HG02885 (cell line): ENCODE results near the gene OSTF1.

ENCODE experiments used
- ATAC-seq: cut with Tn5 transposase; IDR thresholded peaks from one replicate; pipeline ENCODE4 v1.9.1; 2021; ENCODE audit warnings: mild to moderate bottlenecking; ENCODE audit not compliant: unreplicated experiment, poor library complexity

The OSTF1 gene

DNA sequence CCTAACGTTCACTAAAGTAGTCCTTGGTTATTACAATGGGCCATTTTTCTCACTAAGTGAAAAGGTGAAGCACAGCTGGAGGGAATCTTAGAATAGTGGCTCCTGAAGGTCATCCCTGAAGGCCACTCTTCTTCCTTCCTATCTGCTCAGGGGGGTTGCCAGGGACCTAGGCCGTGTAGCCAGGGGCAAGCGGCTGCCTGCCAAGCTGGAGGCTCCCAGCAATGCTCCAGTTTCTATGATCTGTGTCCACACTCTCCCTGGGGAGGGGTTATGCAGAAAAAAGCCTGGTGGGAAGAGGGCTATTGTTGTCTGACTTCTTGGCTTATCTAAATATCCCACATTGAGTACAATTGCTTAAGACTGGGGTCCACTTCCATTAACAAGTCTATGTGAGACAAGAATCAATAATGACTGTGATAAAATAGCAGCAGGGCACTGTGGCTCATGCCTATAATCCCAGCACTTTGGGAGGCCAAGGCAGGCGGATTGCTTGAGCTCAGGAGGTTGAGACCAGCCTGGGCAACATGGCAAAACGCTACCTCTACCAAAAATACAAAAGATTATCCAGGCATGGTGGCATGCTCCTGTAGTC, 4.1 kb upstream of the OSTF1 start:
- ATAC-seq, result no peak

DNA sequence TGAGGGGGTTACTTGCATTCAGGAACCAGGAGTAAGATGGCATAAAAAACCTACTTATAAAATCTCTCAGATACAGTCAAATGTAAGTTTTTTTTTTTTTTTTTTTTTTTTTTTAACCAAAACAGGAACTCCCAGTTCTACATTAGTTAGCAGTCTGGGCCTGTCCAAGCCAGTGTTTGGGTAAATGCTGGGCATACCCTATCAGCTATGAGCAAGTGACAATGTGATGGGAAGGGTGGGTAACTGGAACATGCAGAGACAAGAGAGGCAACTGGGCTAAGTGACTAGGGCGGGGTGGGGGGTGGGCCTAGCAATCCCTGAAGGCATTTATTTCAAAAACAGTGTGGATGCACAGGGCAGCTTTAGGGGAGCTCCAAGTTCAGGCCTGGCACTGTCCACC, 2.7 kb upstream of the OSTF1 start:
- no peak for ATAC-seq

DNA sequence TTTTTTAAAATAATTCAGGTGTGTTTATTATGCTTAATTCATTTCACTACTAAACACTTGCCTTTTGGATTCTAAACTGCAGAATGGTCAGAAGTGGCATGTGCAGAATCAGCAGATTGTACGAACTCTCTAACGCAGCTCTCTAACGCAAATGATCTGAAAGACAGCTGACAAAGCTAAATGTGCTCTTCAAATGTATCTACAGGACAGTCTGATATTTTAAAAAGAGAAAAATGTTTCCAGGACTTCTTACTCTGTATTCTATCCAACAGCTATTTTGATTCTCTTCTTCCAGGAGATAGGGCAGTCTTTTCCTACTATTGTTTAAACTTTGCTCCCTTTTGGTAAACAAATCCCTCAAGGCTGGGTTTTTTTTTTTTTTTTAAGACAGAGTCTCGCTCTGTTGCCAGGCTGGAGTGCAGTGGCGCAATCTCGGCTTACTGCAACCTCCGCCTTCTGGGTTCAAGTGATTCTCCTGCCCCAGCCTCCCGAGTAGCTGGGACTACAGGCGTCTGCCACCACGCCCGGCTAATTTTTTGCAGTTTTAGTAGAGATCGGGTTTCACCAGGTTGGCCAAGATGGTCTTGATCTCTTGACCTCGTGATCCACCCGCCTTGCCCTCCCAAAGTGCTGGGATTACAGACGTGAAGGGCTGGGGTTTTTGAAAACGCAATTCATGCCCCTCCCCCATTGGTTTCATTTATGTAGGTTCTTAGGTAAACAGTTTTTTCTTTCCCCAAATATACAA, 1.6 kb upstream of the OSTF1 start:
- no peak for ATAC-seq

DNA sequence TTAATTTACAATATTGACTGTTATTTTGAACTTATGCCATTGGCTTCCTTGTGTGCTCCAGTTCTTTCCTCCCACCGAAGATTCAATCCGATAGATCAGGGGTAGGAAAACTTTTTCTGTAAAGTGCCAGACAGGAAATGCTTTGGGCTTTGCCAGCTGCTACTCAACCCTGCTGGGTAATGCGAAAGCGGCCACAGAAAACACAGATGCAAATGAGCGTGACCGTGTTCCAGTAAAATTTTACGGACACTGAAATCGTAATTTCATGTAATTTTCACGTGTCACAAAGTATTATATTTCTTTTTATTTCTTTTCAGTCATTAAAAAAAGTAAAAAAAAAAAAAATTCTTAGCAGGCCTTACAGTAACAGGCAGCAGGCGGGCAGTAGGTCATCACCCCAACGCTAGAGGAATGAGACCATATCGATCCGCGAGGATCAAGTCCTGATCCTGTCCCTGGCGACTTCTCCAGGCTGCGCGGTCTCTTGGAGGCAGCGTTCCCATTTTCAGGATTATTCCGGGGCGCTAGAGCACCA, 958 bp upstream of the OSTF1 start:
- ATAC-seq, result peak; percentile 20

DNA sequence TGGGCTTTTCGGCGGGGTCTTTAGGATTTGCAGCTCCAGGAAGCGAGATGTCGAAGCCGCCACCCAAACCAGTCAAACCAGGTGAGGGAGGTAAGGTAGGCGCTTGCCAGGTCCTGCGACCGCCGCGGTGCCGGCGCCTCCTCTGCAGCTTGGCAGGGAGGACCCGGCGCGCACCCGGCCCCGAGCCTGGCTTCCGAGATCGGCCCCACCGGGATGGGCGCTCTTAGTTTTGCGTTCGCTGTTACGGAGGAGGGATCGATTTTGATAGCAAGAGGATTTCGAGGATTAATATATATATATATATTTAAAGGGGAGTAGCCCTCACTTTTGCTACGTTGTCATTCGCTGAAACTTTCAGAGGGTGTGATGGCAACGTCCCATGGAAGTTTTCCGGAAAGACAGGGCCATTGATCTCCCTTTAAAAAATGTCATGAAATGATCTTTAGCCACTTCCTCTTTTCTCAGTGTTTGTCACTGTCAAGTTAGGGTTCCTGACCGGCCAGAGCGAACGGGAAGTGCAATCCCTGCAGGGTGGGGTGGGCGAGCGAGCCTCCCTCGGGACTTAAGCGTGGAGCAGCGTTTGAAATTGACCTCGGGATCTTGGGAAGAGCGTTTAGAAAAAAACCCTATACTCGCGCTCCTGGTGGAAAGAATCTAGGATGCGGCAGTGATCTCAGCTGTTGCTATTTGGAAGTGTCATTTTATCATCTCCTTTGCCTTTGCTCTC, 495 bp downstream of the OSTF1 start:
- ATAC-seq, result peak; percentile 35

DNA sequence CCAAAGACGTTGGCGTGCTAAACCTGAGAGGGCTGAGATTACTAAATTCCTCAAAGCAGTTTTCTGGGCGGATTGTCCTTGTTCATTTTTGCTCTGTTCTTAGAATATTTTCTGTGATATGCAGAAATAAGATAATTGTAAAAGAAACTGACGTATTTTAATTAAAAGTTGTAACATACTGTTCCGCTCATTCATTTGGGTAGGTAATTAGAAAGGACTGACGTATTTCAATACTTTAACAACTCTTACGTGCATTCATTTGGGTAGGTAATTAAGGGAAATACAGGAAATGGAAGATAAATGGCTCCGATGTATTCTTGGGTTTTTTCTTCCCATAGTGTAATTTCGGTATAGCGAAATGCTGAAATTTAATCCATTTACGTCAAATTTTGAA, 1.1 kb downstream of the OSTF1 start:
- no peak for ATAC-seq

DNA sequence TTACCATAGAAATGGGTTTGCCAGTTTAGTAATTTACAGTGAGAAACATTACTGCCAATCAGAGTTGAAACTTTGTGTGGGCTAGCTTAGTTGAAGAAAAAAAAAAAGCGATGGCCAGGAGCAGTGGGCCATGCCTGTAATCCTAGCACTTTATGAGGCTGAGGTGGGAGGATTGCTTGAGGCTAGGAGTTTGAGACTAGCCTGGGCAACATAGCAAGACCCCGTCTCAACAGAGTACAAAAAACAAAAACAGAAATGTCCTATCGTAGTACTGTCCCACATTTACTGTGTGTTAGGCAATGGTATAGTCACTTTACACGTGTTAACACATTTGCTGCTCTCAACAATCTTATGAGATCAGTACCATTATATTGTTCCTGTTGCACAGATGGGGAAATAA, 2.3 kb downstream of the OSTF1 start:
- no peak for ATAC-seq

DNA sequence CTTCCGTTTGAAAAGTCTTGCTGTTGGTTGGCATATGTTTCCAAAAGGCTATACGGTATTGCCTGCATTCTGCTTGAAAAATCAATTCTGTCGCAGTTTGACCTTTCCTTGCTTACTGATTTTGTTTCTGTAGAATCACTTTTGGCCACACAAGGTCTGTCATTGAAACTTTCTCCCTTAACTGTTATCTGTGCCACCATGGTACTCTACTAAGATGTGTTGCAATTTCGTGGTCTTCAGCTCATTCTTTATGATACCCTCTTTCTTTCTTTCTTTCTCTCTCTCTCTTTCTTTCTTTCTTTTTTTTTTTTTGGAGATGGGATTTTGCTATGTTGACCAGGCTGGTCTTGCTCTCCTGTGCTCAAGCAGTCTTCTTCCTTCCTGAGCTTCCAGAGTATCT, 4.5 kb downstream of the OSTF1 start:
- ATAC-seq, result no peak

DNA sequence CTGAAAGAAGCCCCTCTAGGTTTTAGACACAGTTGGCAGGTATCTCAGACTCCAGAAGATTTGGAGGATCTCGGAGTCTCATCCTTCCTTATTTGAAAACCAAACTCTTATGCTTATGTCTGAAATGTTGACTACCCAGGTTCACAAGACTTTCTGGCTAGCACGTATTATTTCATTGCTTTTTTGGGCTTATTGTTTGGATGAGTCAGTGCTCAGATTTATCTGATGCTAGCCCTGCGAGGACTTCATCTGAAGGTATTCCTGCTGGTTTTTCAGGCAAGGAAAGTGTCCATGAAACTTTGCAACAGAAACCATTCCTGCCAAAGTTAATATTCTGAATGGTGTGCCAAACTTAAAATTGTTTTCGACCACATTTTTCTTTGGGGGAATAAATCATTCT, 8.5 kb downstream of the OSTF1 start:
- no peak for ATAC-seq

DNA sequence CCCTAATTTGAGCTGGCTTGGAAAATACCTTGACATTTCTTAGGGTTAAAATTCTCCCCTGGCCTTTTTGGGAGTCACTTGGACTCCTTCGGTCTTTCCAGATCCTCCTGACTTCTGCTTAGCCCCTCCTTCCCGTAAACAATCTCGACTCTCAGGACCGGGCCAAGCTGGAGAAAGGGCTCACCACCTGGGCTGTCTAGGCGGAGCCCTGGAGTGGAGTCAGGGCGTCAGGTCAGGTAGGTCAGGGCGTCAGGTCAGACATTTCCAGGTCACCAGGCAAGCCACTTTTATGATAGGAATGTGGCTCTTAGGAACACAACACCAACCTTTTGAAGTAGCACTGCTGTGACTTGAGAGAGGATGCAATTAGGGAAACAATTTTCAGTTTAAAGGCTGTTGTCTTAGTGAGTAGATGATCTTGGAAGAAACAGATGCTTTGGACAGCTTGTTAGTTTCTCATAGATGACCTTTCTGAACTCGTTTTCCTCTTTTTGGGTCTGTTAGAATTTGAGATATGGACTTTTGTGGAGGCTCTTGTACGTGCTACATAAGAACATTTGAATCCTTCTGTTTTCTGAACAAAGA, 12.8 kb downstream of the OSTF1 start:
- ATAC-seq, result no peak

DNA sequence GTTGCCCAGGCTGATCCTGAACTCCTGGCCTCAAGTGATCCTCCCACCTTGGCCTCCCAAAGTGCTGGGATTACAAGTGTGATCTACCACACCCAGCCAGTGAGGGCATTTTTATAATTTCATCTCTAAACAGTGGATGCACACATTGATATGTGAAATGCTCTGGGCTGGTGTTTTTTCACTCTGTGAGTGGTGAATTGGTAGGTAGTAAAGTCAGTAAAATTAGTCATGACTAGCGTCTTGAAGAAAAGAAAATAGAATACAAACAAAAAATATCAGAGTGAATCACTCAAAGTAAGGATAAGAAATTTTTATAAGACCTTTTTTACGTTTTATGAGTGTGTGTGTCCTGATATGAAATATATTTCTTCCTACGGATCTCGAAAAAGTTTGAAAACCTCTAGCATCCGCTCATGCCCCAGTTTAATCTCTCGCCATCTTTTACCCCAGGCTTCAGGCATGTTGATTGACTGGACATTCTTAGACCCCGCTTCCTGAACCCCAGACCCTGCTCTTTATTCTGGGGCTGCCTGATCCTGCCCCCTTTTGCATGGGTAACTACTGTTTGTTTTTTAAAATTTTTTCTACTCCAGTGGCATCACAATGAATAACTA, 14.0 kb downstream of the OSTF1 start:
- ATAC-seq, result no peak

DNA sequence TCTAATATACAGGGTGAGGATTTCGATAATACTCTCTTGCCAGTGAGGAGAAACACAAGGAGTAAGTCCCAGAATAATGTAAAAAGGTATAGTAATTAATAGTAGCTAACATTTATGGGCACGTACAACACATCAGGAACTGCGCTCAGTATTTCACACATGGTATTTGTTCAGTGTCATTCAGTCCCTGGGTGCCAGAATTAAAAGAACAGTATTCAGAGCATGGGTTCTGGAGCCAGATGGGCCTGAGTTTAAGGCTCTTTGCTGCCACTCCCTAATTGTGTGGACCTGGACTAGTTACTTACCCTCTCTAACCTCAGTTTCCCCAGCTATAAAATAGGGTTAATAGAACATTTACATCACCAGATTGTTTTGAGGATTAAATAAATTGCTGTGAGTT, 16.3 kb downstream of the OSTF1 start:
- no peak for ATAC-seq

DNA sequence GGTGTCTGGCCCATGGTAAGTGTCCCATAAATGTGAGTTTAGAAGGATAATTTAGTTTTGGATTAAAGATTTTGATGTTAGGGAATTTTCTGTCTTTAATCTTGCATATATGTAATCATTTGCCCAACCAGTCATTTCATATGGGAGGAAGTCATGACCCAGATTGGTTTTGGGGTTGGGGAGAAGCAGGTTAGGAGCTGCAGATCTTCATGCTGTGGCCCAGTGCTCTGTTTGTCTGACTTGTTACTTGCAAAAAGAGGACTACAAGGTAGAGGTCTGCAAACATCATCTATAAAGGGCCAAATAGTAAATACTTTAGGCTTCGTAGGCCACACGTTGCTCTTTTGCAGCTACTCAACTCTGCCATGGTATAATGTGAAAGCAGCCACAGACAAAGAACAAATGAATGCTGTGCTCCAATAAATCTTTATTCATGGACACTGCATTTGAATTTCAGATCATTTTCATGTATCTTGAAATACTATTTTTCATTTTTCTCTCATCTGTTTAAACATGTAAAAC, 16.8 kb downstream of the OSTF1 start:
- no peak for ATAC-seq

DNA sequence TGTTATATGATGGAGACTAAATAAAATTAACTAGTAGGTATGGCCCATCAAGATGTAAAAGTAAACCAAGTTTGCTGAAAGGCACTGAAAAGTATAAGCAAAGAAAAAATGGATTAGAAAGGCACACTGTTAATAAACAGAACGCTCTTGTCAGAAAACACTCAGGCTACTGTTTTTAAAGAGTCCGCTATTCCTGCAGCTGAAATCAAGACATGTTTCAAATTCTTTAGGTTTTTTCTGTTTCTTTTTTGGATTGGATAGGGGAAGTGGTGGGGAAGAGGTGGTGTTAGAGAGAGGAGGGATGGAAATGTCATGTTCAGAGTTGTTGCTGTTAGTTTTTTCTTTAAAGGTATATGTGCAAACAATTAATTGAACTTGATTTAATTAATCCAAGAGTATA, 17.5 kb downstream of the OSTF1 start:
- no peak for ATAC-seq

DNA sequence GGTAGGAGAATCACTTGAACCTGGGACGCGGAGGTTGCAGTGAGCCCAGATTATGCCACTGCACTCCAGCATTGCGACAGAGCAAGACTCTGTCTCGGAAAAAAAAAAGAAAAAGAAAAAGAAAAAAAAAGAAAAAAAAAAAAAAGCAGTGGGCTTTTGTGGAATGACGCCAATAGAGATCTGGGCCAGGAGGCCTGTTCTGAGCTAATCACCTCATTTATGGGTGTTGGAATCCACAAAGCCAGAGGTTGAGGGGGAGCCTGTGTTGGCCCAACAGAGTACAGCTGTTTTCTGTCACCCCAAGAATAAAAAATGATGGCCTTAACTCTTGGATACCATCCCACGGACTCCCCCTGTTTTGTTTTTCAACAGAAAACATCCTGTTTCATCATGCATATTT, 18.5 kb downstream of the OSTF1 start:
- ATAC-seq, result no peak

DNA sequence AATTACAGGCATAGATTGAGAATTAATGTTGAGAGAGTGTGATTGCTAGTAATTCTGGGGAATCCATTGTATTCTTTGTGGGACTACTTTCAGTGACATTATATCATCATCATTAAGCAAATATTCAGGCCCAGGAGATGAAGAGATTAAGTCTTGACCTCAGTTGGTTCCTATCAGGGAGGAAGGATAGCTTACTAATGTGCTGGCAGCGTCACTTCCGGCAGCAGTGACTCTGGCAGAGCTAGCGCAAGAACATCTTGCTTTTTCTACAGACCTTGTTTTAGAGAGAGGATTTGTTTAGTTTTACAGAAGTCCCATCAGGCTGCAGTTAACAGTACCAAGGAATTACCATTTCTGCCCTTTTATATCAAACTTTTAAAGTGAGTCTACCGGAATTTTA, 20.3 kb downstream of the OSTF1 start:
- ATAC-seq, result no peak

DNA sequence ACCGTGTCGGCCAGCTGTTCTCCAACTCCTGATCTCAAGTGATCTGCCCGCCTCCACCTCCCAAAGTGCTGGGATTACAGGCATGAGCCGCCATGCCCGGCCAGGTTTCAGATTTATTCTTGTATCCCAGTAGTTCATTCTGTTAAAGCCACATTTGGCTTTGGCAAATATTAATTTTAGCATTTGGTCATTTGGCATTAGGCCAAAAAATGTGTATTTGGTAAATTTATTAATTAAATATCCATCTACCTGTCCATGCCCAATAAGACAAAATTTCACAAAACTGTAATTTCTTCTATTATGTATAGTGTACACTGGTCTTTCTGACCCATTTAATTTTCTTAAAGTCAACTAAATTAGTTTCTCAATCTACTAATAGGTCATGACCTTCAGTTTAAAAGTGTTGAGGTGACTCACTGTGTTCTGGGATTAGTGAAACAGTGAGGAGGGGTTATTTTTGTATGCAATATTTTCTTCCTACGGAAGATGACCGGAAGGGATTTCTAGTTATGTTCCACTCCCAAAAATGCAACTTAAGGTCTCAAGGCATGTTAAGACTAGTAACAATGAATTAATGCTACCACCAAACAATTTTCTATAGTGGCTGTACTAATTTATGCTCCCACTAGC, 21.0 kb downstream of the OSTF1 start:
- no peak for ATAC-seq

DNA sequence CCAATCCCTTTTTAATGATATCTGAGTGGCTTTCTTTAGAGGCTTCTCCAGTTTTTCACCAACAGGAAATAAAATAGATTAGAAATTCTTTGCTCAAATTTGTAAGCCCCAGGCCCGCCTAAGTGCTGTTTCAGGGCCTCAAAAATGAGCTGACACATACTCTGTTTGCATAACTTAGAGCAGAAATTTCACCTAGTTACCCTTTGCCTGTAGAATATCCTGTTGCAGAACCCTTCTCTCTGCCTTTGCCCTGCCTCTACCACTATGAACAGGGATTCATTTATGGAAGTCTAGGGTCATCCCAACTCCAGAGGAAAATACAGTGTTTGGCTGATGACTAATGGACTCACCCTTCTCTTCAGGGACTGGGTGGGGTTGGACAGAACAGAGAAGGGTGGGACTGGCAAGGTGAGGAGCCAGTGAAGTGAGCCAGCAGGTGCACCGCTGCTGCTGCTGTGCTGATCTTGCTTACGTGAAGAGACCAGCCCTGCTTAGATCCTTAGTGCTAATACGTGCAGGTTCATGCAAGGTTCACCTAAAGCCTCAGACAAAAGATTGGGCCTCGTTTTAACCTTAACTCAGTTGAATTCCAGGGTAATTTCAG, 22.8 kb downstream of the OSTF1 start:
- no peak for ATAC-seq

DNA sequence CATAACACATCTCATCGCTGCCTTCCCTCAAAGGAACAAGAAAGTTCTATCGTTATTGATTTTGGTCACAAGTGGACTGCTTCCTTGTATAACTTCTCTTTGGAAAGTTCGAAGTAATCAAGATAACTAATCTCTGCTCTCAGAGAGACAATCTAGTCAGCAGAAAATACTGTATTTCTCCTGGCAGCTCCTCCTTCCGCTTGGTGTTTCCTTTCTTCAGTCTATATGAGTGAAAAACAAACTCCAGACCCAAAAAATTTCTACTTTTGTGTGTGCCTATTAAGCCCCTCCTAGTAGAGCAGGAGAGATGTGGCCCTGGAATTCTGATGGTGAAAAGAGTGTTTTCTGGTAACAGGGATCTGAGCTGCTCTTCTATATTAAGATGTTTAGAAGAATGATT, 24.5 kb downstream of the OSTF1 start:
- ATAC-seq, result no peak

DNA sequence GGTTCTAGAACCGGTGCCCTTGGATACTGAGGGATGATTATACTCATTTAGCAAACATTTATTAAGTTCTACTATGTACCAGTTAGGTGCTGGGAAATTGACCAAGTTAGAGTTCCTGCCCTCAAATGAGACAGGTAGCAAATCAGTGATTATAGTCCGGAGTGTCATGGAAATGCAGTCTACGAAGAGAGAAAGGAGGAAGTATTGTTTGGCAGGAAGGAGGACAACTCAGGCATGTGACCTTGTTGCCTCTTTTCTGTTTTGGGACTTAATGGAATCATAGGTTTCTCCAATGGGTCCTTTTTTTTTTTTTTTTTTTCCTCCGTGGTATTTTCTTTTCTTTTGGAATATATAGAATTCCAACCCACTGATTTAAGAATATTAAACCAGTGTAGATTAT, 28.0 kb downstream of the OSTF1 start:
- ATAC-seq, result no peak
